Endodermal cell (in vitro differentiated cells): ENCODE data around the gene ELP2. TPM values are rescaled to one million over a fixed set of nuclear protein-coding genes. Genes with fewer than 3 reads are reported as not detected.
"Not testable (repeated sequence)": the region's sequence is repeated elsewhere in the genome, so short reads cannot be mapped to it uniquely, and the experiment has no call there.

Experiments used
- DNase-seq: peaks from one replicate; pipeline ENCODE4 v3.0.0-alpha.2; 2017
- H3K27ac ChIP-seq: 2 replicates; pipeline ENCODE4 v1.5.1; 2013; ENCODE audit warnings: mild to moderate bottlenecking, low read depth, low read length, moderate library complexity
- H3K27me3 ChIP-seq: 2 replicates; pipeline ENCODE4 v1.6.1; 2013; ENCODE audit warnings: mild to moderate bottlenecking, low read length, moderate library complexity; ENCODE audit not compliant: insufficient read depth, control insufficient read depth, poor library complexity, severe bottlenecking
- H3K36me3 ChIP-seq: 2 replicates; pipeline ENCODE4 v1.7.0; 2013; ENCODE audit warnings: mild to moderate bottlenecking, low read length, moderate library complexity; ENCODE audit not compliant: control insufficient read depth, insufficient read depth
- H3K4me1 ChIP-seq: one replicate; pipeline ENCODE4 v1.7.0; 2013; ENCODE audit warnings: low read length; ENCODE audit not compliant: control insufficient read depth, insufficient read depth
- H3K4me3 ChIP-seq: 2 replicates; pipeline ENCODE4 v1.5.1; 2013; ENCODE audit warnings: mild to moderate bottlenecking, low read length, moderate library complexity
- H3K9ac ChIP-seq: 2 replicates; pipeline ENCODE4 v1.6.1; 2013; ENCODE audit warnings: mild to moderate bottlenecking, low read length, moderate library complexity; ENCODE audit not compliant: poor library complexity, severe bottlenecking; ENCODE audit errors: extremely low read depth
- H3K9me3 ChIP-seq: 2 replicates; pipeline ENCODE4 v1.6.1; 2013; ENCODE audit warnings: mild to moderate bottlenecking, low read length, moderate library complexity; ENCODE audit not compliant: control insufficient read depth
- H3K27ac Mint-ChIP-seq: 2 replicates; pipeline ENCODE4 v1.8.0; 2020; ENCODE audit warnings: mixed read lengths
- H3K27me3 Mint-ChIP-seq: 2 replicates; pipeline ENCODE4 v1.8.0; 2021; ENCODE audit warnings: mild to moderate bottlenecking, mixed read lengths; ENCODE audit not compliant: insufficient read depth
- H3K36me3 Mint-ChIP-seq: 2 replicates; pipeline ENCODE4 v1.8.0; 2020; ENCODE audit warnings: low read depth, mixed read lengths
- H3K4me1 Mint-ChIP-seq: 2 replicates; pipeline ENCODE4 v1.8.0; 2020; ENCODE audit warnings: mixed read lengths
- H3K4me3 Mint-ChIP-seq: 2 replicates; pipeline ENCODE4 v1.8.0; 2020; ENCODE audit warnings: mild to moderate bottlenecking, moderate library complexity, mixed read lengths
- H3K9me3 Mint-ChIP-seq: 2 replicates; pipeline ENCODE4 v1.8.0; 2020; ENCODE audit warnings: mild to moderate bottlenecking, mixed read lengths
- WGBS, 2 experiments: methylation state at CpG; one replicate each; pipeline versions ENCODE4 v1.1.5 to v1.1.7; 2013; ENCODE audit warnings: missing lambda C conversion rate in 2 of 2, mixed read lengths in 1 of 2; ENCODE audit not compliant: insufficient coverage in 1 of 2, insufficient read length in 1 of 2; 5-methylcytosine and 5-hydroxymethylcytosine counted together
- total RNA-seq, 2 donors: library from RNA; stranded (reverse); fragmentation: NEBNext Ultra II Directional in 1 of 2; extraction: Animal tissue kit (Norgen Biotek cat#: 25700) in 1 of 2; gene quantifications; 2 replicates in 1 of 2; 3 replicates in 1 of 2; pipeline ENCODE4 v1.2.1, GENCODE V29; 2021
- TF ChIP-seq, protein P1 (sequence below): fragments of 200-600 bp; sonication (generic); conservative IDR thresholded peaks from 2 replicates; pipeline ENCODE4 v1.5.0; 2021; ENCODE audit warnings: antibody characterized with exemption, mild to moderate bottlenecking

Gene ELP2
- total RNA-seq, 2 donors from 2014 or later, result 125 to 129 TPM

DNA sequence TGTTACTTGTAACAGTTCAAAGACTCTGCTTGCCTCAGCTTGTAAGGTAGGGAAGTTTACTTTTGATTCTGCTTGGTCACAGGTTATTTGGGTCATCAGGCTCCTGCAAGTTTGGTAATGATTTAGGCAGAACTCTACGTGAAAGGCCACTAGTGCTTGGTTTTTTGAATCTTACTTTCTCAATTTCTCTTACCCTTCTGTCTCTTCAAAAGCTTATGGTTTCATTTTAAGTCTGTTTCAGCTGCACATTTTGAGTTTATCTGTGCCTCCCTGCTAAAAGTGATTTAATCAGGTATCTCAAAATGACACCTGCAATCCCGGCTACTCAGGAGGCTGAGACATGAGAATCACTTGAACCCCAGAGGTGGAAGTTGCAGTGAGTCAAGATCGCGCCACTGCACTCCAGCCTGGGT, 31.3 kb downstream of the ELP2 start:
- no peak overlapping the region for H3K9ac ChIP-seq
- TF ChIP-seq, protein P1, sequence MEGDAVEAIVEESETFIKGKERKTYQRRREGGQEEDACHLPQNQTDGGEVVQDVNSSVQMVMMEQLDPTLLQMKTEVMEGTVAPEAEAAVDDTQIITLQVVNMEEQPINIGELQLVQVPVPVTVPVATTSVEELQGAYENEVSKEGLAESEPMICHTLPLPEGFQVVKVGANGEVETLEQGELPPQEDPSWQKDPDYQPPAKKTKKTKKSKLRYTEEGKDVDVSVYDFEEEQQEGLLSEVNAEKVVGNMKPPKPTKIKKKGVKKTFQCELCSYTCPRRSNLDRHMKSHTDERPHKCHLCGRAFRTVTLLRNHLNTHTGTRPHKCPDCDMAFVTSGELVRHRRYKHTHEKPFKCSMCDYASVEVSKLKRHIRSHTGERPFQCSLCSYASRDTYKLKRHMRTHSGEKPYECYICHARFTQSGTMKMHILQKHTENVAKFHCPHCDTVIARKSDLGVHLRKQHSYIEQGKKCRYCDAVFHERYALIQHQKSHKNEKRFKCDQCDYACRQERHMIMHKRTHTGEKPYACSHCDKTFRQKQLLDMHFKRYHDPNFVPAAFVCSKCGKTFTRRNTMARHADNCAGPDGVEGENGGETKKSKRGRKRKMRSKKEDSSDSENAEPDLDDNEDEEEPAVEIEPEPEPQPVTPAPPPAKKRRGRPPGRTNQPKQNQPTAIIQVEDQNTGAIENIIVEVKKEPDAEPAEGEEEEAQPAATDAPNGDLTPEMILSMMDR, result no peak
- H3K9me3 Mint-ChIP-seq, result no peaks in the 10 kb centered on the region
- WGBS, 2 experiments, result 87 to 96% methylated on average over 4 of the region's 4 CpGs
- H3K27ac ChIP-seq, result no peak overlapping the region
- peaks cover 95% of the 10 kb centered on the region for H3K36me3 ChIP-seq
- H3K4me1 Mint-ChIP-seq, result no peaks in the 10 kb centered on the region
- no peaks in the 10 kb centered on the region for H3K27me3 Mint-ChIP-seq
- DNase-seq, result no peak
- H3K4me3 Mint-ChIP-seq, result no peak overlapping the region
- no peaks in the 10 kb centered on the region for H3K9me3 ChIP-seq
- no peaks in the 10 kb centered on the region for H3K4me1 ChIP-seq
- H3K4me3 ChIP-seq, result no peak overlapping the region
- no peaks in the 10 kb centered on the region for H3K27me3 ChIP-seq
- H3K27ac Mint-ChIP-seq, result no peak overlapping the region
- peaks cover 78% of the 10 kb centered on the region for H3K36me3 Mint-ChIP-seq

DNA sequence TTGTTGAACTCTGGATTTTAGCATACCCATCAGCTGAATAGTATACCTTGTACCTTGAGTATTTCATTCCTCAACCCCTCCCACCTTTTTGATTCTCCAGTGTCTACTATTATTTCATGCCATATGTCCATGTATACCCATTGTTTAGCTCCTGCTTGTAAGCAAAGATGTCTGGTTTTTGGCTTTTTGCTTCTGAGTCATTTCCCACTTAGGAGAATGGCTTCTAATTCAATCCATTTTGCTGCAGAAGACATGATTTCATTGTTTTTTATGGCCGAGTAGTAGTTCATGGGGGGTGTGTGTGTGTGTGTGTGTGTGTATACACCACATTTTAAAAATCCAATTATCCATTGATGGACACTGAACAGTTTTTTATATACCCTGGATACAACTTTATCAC, 33.3 kb downstream of the ELP2 start:
- DNase-seq, result no peak
- H3K9me3 Mint-ChIP-seq, result no peaks in the 10 kb centered on the region
- peaks cover 8% of the 10 kb centered on the region for H3K9me3 ChIP-seq
- no peaks in the 10 kb centered on the region for H3K4me1 ChIP-seq
- H3K4me3 ChIP-seq, result no peak overlapping the region
- WGBS, 2 experiments, result no CpG with 5 or more reads among the region's 1 CpG
- no peak overlapping the region for H3K27ac Mint-ChIP-seq
- TF ChIP-seq, protein P1, result no peak
- peaks cover 91% of the 10 kb centered on the region for H3K36me3 ChIP-seq
- H3K4me1 Mint-ChIP-seq, result no peaks in the 10 kb centered on the region
- no peak overlapping the region for H3K9ac ChIP-seq
- no peaks in the 10 kb centered on the region for H3K27me3 Mint-ChIP-seq
- H3K36me3 Mint-ChIP-seq, result peaks cover 80% of the 10 kb centered on the region
- H3K27ac ChIP-seq, result no peak overlapping the region
- no peaks in the 10 kb centered on the region for H3K27me3 ChIP-seq
- no peak overlapping the region for H3K4me3 Mint-ChIP-seq

DNA sequence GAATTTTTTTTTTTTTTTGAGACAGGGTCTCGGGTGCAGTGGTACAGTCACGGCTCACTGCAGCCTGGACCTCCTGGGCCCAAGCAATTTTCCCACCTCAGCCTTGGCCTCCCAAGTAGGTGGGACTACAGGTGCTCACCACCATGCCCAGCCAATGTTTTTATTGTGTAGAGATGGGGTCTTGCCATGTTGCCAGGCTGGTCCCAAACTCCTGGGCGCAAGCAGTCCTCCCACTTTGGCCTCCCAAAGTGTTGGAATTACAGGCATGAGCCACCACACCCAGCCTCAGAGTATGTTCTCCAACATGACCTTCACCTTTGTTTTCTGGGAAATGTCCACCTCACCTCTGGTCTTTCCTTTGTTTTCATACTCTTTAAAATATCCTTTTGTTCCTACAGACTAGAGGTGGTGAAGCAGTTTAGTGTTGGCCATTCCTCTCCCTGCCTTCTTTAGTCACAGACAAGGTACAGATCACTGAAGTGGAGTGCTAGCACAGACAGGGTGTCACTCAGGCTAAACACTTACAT, 38.1 kb downstream of the ELP2 start:
- no peak overlapping the region for H3K27ac Mint-ChIP-seq
- Histone ChIP-seq H3K27me3 (no peaks in the 10 kb centered on the region), H3K4me1 (no peaks in the 10 kb centered on the region), H3K36me3 (peaks cover 83% of the 10 kb centered on the region), H3K27ac (no peak overlapping the region), H3K9me3 (peaks cover 8% of the 10 kb centered on the region), H3K9ac (no peak overlapping the region), H3K4me3 (no peak overlapping the region)
- H3K36me3 Mint-ChIP-seq, result peaks cover 75% of the 10 kb centered on the region
- H3K4me3 Mint-ChIP-seq, result no peak overlapping the region
- no peaks in the 10 kb centered on the region for H3K27me3 Mint-ChIP-seq
- 99% methylated on average over 3 of the region's 3 CpGs; no CpG with 5 or more reads in 1 of the 2 experiments for WGBS, 2 experiments
- TF ChIP-seq, protein P1, result no peak
- no peaks in the 10 kb centered on the region for H3K9me3 Mint-ChIP-seq
- no peaks in the 10 kb centered on the region for H3K4me1 Mint-ChIP-seq
- DNase-seq, result no peak

DNA sequence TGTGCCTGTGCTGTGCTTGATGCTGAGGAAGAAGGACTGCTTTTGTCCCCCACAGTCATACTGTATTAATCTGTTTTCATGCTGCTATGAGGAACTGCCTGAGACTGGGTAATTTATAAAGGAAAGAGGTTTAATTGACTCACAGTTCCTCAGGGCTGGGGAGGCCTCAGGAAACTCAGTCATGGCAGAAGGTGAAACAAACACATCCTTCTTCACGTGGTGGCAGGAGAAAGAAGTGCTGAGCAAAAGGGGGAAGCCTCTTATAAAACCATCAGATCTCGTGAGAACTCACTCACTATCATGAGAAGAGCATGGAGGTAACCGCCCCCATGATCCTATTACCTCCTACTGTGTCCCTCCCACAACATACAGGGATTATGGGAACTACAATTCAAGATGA, 38.6 kb downstream of the ELP2 start:
- H3K9me3 Mint-ChIP-seq, H3K4me3 Mint-ChIP-seq, H3K27me3 ChIP-seq, DNase-seq, H3K9ac ChIP-seq, H3K4me1 Mint-ChIP-seq, H3K9me3 ChIP-seq, H3K27ac Mint-ChIP-seq, H3K27me3 Mint-ChIP-seq, H3K4me3 ChIP-seq, H3K4me1 ChIP-seq, H3K27ac ChIP-seq: not testable (repeated sequence)
- WGBS, 2 experiments, result 89 to 100% methylated on average over 1 to 3 of the region's 3 CpGs
- H3K36me3 ChIP-seq, result peaks cover 83% of the 10 kb centered on the region
- peaks cover 73% of the 10 kb centered on the region for H3K36me3 Mint-ChIP-seq
